Measurements from ENCODE around the gene ZFHX3.

GRCh38 chr16:72947379-72948237 is 100.3 kb downstream of the ZFHX3 start:
- TF ChIP-seq CTCF (IDR thresholded peaks at IDR 0.05 in 8 of 11, conservative IDR thresholded peaks at IDR 0.05 in 3 of 11) (no peak), POLR2A (IDR thresholded peaks at IDR 0.05) (no peak)
